ENCODE measurements around the gene C11orf71. TPM values are rescaled to one million over a fixed set of nuclear protein-coding genes. Genes with fewer than 3 reads are reported as not detected.

C11orf71 gene
- total and polyA plus RNA-seq, 10 of the 15 experiments (the other 5 are each of a cell fraction or from before 2014, with no cell fraction given), result 1.4 to 12.0 (median 7.1) TPM

- 62% methylated on average over 3 of the region's 3 CpGs for WGBS (ENCODE audit: insufficient coverage, insufficient replicate concordance, low lambda C conversion rate, missing lambda C conversion rate)
- Histone ChIP-seq H3K27ac (ENCODE audit: control insufficient read depth, insufficient read depth) (no peak overlapping the region), H2AFZ (ENCODE audit: control insufficient read depth, low read depth, low read length) (no peak overlapping the region), H3K4me1 (ENCODE audit: control insufficient read depth, insufficient read depth, low read length) (no peaks in the 10 kb centered on the region), H3K79me2 (ENCODE audit: control insufficient read depth, insufficient read depth, low read length) (no peaks in the 10 kb centered on the region), H4K20me1 (ENCODE audit: control insufficient read depth, insufficient read depth) (no peaks in the 10 kb centered on the region), H3K9me3 (replicated peaks; ENCODE audit: control insufficient read depth, insufficient read depth, low read length) (no peaks in the 10 kb centered on the region), H3K4me2 (ENCODE audit: control insufficient read depth, insufficient read depth) (no peak overlapping the region), H3K4me3 (no peak overlapping the region), H3K36me3 (ENCODE audit: control insufficient read depth in 2 of 2, insufficient read depth in 2 of 2, low read length in 1 of 2) (no peaks in the 10 kb centered on the region), H3K9ac (ENCODE audit: control insufficient read depth, insufficient read depth, low read length) (no peak overlapping the region), H3K27me3 (replicated peaks in 1 of 2; ENCODE audit: control insufficient read depth in 2 of 2, insufficient read depth in 2 of 2, low read length in 1 of 2) (peaks cover 1 to 18% of the 10 kb centered on the region in 2 experiments; a peak in 3 of 4 replicates)
- in situ Hi-C loops (cut with MboI), result no loop called here
- ChIA-PET CTCF (no interaction called here), SMC1A (ENCODE audit: uncharacterized antibody, unreplicated experiment) (interaction anchor here (0.6 to 1.0 kb wide), 2 partner anchors 12 to 93 kb away, joined by 3 read pairs; no protein-coding TSS in a partner anchor), RAD21 (ENCODE audit: unreplicated experiment) (no interaction called here), POLR2A (no interaction called here)
- BruUV-seq (replicated peaks), result no TSS peak
- ATAC-seq (no peak), DNase-seq (ENCODE audit: low read depth, low spot score) (no peak), FAIRE-seq (no peak)
- intact Hi-C loops (cut with micrococcal nuclease; ENCODE audit: unreplicated experiment), result no loop called here
- TF ChIP-seq POLR2AphosphoS5 (IDR thresholded peaks at IDR 0.05; ENCODE audit: low read length), result no peak
- no peak for TF ChIP-seq EED (IDR thresholded peaks at IDR 0.05; ENCODE audit: low read depth)
- no peak for TF ChIP-seq TCF7 (IDR thresholded peaks at IDR 0.05; ENCODE audit: borderline replicate concordance)
- no peak for TF ChIP-seq SMARCA5 (IDR thresholded peaks at IDR 0.05)
- no peak for TF ChIP-seq ZNF592 (IDR thresholded peaks at IDR 0.05)
- no peak for TF ChIP-seq MAX (IDR thresholded peaks at IDR 0.05; ENCODE audit: low read depth, low read length)
- TF ChIP-seq BHLHE40 (IDR thresholded peaks at IDR 0.05; ENCODE audit: borderline replicate concordance in 1 of 2, low read depth in 2 of 2, low read length in 1 of 2), result no peak
- no peak for TF ChIP-seq SUZ12 (IDR thresholded peaks at IDR 0.05; ENCODE audit: unreplicated experiment)
- TF ChIP-seq STAT1 (conservative IDR thresholded peaks at IDR 0.05), result no peak
- no peak for TF ChIP-seq TCF3 (IDR thresholded peaks at IDR 0.05; ENCODE audit: borderline replicate concordance, insufficient read depth, low read depth, low read length)
- TF ChIP-seq NBN (IDR thresholded peaks at IDR 0.05), result no peak
- no peak for TF ChIP-seq HDGF (IDR thresholded peaks at IDR 0.05)
- no peak for TF ChIP-seq POLR2A (IDR thresholded peaks at IDR 0.05; ENCODE audit: low read depth, low read length)
- no peak for TF ChIP-seq HSF1 (IDR thresholded peaks at IDR 0.05; ENCODE audit: low read depth, low read length)
- TF ChIP-seq SREBF1 (IDR thresholded peaks at IDR 0.05; ENCODE audit: low read length), result no peak
- TF ChIP-seq ZNF622 (IDR thresholded peaks at IDR 0.05), result no peak
- no peak for TF ChIP-seq RUNX3 (IDR thresholded peaks at IDR 0.05; ENCODE audit: low read length)
- no peak for TF ChIP-seq IRF3 (IDR thresholded peaks at IDR 0.05)
- no peak for TF ChIP-seq SRF (IDR thresholded peaks at IDR 0.05; ENCODE audit: low read depth in 2 of 2, low read length in 2 of 2)
- TF ChIP-seq EZH2 (IDR thresholded peaks at IDR 0.05; ENCODE audit: borderline replicate concordance, control insufficient read depth, low read depth, low read length), result no peak
Measured at GRCh38 chr11:114382509-114382908, 17.8 kb downstream of the C11orf71 start.
